GM21528 (cell line): Measurements from ENCODE around the gene GSC2.
"Not testable (repeated sequence)": the region's sequence is repeated elsewhere in the genome, so short reads cannot be mapped to it uniquely, and the experiment has no call there.

Experiments used
- ATAC-seq: cut with Tn5 transposase; IDR thresholded peaks from one replicate; pipeline ENCODE4 v1.9.1; 2021; ENCODE audit warnings: mild to moderate bottlenecking, moderate library complexity; ENCODE audit not compliant: unreplicated experiment, low FRiP score

Gene GSC2

DNA sequence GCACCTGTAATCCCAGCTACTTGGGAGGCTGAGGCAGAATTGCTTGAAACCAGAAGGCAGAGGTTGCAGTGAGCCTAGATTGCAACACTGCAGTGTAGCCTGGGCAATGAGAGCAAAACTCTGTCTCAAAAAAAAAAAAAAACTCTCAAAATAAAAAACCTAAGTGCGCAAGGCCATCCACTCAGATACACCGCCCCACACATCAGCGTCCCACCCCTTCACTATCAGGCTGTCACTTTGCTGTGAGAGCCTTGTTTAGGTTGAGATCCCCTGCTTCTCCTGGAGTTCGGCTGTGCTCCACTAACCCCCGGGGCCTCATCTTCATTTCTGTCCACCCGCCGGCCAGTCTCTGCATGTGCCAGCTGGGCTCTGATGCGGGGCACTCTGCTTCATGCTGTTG is 16.3 kb upstream of the GSC2 start:
- ATAC-seq, result no peak

DNA sequence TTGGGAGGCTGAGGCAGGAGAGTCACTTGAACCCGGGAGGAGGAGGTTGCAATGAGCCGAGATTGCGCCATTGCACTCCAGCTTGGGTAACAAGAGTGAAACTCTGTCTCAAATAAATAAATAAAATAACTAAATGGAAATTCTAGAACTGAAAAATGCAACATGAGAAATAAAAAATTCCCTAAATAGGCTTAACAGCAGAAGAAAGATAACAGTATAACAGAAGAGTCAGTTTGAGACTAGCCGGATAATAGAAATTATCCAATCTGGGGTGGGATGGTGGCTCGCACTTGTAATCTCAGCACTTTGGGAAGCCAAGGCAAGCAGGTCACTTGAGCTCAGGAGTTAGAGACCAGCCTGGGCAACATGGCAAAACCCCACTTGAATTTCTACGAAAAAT is 14.3 kb upstream of the GSC2 start:
- no peak for ATAC-seq

DNA sequence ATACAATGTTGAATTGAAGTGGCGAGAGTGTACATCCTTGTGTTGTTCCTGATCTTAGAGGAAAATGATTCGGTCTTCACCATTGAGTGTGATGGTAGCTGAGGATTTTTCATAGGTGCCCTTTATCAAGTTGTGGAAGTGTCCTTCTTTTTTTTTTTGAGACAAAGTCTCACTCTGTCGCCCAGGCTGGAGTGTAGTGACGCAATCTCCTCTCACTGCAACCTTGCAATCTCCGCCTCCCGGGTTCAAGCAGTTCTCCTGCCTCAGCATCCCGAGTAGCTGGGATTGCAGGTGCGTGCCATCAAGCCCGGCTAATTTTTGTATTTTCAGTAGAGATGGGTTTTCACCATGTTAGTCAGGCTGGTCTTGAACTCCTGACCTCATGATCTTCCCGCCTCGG is 8.6 kb upstream of the GSC2 start:
- not testable (repeated sequence) for ATAC-seq

DNA sequence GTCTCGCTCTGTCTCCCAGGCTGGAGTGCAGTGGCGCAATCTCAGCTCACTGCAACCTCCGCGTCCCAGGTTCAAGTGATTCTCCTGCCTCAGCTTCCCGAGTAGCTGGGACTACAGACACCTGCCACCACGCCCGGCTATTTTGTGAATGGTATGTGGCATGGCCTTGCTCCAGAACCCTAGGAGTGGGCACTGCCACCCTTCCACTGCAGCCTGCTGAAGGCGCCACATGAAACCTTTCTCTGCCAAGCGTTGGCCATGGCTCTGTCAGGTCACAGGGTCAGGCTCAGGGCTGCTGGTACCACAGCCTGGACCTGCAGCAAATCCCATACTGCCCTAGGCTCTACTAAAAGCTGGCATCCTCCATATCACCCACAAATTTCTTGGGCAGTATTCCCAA is 6.0 kb upstream of the GSC2 start:
- ATAC-seq, result not testable (repeated sequence)

DNA sequence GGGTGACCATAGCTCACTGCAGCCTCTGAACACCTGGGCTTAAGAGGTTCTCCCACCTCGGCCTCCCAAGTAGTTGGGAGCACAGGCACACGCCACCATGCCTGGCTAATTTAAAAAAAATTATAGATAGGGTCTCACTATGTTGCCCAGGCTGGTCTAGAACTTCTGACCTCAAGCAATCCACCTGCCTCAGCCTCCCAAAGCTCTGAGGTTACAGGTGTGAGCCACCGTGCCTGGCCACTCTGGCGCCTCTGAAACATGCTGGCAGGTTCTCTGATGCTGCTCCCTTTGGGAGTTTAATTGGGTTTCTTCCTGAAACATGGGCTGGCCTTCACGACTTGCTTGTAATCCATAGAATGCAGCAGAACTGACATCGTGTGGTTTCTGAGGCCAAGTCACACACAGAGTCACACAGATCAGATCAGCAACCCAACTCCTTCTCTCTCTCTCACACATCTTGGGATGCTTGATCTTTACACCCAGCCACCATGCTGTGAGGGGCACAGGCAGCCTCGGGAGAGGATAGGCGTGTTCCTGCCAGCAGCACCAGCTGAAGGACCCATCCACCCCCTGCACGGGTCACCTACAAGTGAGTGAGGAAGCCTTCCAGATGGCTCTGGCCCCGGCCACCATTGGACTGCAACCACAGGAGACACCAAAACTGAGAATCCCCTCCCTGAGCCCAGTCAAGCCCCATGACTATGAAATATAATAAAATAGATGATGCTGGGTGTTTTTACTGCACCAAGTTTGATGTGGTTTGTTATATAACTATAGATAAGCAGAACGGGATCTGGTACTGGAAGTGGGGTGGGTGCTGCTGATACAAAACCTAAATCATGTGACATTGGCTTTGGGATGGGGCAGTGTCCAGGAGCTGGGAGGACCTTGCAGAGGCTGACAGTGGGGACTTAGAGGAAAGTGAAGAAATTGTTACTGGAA is 3.1 kb upstream of the GSC2 start:
- ATAC-seq, result no peak

DNA sequence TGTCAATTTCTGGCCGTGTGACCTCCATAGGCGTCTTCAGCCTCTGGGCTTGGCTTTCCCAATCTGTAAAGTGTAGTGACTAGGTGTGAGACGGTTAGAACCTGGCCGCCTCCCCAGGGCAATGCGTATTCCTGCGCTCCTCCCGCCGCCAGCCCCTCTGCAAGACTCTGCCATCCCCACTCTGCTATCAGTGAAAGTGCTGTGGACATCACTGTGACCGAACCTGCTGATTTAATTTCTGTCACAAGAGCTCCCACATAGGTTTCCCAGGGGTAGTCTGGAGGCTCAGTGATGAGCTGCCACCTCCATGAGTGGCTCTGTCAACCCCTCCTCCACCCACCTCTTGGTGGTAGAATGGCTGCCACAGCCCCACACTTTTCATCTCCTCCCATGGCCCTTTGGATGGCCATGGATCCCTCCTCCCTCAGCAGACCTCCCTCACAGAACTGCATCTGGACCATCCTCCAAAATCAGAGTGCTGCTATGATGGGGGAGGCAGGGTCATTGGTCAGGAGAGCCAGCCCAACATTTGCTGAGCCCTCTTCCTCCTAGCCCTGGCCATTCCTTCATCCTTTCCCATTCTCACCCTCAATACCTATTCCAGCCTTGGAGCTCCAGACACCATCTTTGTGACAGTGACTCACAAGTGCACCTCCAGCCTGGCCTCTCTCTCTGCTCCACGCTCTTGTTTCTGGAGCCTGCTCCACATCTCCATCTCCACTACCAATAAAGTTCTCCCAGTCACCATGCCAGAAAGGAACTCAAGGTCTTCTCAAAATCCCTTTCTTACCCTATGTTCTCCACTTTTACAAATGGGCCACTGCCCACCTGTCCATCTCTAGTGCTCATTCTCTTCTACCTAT is 1.5 kb upstream of the GSC2 start:
- no peak for ATAC-seq

DNA sequence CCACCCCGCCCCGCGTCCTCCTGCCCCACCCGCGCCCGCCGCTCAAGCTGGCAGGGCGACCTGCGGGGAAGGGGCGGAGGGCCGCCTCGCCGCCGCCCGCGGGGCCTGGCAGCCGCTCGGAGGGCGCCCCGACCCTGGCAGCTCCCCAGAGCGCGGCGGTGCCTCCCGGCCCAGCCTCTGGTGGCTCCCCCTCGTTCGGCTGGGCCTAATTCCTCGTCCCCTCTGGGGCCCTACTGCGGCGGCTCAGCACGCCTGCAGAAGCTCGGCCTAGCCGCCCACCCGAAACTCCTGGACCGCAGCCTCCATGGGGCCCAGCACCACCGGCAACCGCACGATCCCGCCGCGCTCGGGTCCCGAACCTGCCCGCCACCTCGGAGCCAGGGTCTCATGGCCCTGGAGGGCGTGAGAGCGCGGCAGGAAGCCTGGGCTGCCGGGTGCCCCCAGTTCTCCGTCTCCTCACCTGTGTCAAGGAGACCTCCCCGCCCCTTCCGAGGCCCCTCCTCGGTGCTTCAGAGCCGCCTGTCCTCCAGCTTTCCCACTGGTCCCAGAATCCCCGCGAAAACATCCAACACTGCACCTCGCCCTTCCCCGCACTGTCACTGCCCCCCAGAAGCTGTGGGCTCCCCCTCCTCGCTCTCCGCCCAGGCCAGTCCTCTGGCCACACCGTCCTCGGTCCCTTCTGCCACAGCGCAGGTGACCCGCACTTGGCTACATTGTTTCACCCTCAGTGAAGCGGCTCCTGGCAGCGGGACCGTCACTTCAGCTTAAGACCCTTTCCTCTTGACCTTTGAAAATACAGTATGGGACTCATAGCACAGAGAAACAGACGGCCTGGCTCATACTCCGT is 613 bp upstream of the GSC2 start:
- ATAC-seq, result no peak

DNA sequence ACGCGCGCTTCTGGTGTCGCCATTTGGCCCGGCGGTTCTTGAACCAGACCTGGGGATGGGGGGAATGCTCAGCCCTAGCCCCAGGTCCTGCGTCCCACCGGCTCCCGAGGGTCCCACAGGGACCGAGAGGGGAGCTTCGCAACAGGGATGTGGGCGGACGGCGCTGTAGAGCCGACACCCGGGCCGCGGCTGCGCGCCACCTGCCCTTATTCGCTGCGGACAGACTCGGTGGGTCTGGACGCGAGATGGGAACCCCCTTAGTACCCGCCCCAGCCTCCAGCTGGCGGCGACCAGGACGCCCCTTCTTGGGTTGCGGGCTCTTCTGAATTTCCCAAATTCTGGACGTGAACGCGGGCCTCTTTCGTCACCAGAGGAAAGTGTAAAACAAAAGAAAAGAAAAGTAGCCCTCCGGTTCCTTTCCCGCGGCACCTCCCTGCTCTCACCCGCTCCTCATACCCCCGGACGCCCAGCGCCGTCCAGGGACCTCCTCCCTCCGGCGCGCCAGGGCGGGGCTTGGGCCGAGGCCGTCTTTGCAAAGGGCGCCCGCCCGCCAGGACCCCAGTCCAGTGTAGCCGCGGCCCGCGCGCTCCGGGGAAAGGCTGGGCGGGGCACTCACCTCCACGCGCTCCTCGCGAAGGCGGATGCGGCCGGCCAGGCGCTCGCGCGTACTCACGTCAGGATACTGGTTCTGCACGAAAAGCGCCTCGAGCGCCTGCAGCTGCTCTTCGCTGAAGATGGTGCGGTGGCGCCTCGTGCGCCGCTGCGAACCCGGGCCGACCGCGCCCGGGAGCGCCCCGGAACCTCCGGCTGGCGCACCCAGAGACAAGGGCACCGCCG is 827 bp downstream of the GSC2 start:
- no peak for ATAC-seq

DNA sequence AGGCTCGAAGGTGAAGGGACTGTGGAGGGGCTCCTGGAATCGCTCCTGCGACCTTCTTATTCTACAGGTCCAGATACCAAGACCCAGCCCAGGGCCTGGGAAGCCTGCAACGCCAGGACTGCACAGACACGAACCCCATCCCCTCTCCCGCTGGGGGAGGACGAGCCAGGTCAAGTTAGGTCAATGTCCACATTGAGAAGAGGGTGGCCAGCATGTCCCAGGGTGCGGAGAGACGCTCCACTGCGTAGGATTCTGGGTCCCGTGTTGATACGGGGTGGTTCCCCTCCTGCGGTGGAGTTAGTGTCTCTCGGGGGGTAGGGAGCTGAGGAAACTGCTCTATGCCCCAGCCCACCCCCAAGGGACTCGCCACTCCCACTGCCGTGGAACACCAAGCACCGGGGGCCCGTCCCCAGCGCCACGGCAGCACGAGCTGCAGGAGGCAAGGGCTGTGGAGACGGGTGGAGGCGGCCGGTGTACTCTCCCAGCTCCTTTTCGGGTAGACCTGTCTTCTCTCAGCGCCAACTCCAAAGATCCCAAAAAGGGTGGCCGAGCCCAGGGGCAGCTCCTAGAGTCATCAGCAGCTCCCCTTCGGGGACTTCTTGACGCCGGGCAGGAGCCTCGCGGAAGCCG is 1.6 kb downstream of the GSC2 start:
- ATAC-seq, result no peak

DNA sequence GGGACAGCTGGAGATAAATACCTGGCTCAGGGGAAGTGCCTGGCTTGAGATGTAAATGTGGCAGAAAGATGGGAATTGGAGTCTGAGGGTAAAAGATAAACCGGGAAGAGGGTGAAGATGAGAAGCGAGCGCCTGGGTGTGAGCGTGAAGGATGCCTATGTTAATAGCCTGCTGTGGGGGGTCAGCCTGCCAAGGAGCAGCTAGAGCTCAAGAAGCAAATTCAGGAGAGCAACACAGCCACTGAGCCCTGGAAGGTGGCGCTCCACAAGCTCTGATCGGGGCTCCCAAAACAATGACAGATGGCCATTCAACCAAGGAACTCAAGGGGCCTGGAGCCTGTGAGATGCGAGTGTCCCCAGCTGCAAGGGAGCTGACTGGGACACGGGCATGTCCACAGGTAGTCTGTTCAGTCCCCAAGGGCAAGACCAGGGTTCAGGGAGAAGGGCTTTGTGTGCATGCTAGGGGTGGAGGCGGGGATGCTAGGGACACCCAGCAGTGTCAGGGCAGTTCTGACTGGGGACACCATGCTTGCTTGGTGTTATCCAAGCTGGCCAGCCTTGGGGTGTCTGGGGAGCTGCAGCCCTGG is 2.8 kb downstream of the GSC2 start:
- no peak for ATAC-seq

DNA sequence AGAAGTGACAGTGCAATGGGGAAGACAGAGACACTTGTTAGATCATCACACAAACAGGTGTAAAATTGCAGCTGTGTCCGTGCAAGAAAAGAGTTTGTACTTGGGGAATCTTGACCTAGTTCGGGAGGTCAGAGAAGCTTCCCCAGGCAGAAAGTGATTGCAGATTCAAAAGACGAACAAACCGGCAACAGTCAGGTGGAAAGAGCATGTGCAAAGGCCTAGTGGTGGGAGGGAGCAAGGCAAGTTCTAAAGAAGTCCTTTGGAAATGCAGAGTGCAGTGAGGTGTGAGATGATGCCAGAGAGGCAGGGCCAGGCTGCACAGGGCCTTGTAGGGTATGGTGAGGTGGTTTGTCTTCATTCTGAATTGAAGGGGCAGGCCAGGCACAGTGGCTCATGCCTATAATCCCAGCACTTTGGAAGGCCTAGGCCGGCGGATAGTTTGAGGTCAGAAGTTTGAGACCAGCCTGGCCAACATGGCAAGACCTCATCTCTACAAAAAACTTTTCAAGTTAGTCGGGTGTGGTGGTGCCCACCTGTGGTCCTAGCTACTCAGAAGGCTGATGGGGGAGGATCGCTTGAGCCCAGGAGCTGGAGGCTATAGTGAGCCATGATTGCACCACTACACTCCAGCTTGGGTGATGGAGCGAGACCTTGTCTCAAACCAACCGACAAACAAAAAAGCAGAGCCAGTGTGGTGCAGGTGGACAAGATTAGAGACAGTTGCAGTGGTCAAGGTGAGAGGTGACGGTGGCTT is 3.7 kb downstream of the GSC2 start:
- ATAC-seq, result no peak

DNA sequence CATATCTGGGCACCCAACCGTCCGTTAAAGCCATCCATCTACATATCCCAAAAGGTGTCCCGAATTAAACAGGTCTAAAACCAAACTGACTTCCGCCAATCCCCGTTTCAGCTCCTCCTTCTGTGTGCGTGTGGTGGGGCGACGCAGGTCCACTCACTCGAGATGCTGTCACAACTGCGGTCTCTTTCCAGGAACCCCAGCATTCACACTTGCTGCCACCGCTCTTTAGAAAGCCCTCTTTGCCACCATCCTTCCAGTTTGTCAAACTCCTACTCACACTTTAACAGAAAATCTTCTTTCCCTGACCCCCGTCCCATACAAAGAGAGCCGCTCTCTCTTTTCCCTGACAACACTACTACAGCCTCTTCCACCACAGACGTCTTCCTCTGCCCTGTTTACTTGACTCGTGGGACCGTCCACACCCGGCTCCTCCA is 6.1 kb downstream of the GSC2 start:
- peak; percentile 9 for ATAC-seq

DNA sequence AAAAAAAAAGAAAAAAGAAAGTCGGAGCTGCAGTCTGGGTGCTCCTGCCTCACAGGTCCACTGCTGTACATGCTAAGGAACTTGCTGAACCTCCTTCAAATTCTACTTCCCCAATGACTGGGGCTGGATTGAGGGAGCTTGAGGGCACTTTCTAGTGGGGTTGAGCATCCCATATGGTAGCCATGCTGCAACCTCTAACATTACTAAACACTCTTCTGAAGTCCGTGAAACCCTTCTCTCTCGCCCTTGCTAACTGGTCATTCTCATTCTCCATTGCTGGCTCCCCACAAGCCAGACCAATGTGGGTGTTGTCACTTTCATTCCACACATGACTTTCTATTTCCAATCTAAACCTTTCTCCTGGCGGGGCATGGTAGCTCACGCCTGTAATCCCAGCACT is 6.9 kb downstream of the GSC2 start:
- no peak for ATAC-seq

DNA sequence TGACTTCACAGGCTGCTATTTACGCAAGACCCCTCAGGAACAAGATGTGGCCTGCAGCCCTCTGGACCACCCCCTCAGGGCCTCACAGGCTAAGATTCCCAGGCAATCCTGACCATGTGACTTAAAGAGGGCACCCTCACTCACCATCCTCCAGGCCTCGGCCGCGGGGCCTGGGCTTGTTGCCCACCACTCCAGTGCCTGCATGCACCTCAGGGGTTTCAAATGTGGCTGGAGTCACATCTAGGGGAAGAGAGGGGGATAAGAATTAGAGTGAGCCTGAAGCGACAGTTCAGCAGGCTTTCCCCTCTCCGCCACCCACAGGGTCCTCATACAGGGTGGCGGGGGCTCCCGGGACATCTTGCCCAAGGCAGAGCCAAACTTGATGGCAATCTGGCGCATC is 7.7 kb downstream of the GSC2 start:
- no peak for ATAC-seq

DNA sequence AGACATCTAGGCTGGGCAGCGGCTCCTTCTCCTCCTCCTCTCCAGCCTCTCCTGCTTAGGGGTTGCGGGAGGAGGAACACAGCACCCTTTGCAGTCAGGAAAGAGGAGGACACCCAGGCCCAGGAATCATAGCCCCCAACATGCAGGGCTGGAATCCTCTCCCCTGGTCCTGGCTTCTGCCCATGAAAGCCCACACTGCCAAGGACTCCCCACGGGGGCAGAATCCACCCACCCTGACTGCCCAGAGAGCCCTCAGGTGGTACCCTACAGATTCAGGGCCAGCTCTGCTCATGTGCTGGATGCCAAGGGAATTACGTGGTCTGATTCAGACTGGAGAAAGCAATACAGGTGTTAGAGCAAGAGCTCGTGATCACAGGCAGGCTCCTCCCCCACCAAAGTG is 10.1 kb downstream of the GSC2 start:
- no peak for ATAC-seq

DNA sequence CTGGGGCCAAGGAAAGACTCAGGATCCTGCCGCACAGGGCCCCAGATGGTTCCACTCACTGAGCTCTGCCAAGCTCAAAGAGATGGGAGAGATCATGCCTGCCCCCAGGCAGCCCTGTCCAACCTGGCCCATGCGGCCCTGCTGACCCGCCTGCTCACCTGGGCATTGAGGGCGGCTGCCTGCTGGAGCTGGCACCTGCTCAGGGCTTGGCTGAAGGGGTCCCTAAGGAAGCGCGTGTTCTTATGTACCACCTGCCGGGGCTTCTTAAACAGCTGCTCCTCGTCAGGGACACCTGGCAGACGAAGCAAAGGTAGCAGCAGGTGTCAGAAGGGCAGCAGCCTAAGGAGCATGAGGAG is 11.1 kb downstream of the GSC2 start:
- no peak for ATAC-seq

DNA sequence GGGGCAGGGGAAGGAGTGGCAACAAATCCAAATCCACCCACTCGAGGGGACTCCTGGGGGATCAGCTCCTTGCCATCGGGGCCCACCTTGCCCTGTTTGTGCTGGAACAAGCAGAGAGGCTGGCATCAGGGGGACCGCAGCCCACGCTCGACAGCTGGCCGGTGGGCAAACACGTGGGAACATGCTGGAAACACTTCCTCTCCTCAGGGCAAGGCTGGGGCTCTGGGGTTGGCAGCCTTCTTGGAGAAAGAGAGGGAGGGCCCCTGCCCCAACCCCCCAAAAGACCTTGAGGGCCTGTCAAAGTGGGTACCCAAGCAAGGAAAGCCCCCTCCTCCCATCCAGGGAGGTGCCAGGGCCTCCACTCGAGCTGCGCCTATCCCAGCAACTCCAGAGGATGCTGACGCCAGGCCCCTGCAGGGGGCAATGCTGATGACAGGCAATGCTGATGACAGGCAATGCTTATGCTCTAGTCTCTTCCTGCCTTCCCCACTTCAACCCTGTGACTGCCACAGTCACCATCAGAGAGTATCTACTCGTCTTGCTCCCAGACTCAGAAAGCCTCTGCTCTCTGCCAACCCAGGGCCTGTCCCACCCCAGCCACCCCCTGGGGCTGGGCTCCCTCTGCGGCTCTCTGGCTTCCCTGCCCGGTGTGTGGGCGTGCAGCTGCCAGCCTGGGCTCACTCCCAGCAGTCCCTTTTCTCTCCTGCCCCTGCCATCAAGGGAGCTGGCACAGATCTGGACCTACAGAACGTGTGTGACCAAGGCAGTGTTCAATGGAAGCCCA is 11.7 kb downstream of the GSC2 start:
- ATAC-seq, result no peak
